ENCODE measurements around the gene GRID2. TPM values are rescaled to one million over a fixed set of nuclear protein-coding genes. Genes with fewer than 3 reads are reported as not detected.
A peak's percentile ranks its signal among the peaks of the same experiment; 100 is the strongest.

Gene GRID2
- total and polyA plus RNA-seq, 2 donors, result 0.63 to 26.1 TPM

GRCh38 chr4:93373893-93374860 lies 1070.4 kb downstream of the GRID2 start:
- H3K27ac ChIP-seq (ENCODE audit: low read depth), result no peak overlapping the region
- H3K36me3 ChIP-seq (ENCODE audit: insufficient read depth), result no peaks in the 10 kb centered on the region
- H3K4me1 ChIP-seq (ENCODE audit: insufficient read depth), result no peaks in the 10 kb centered on the region
- DNase-seq (ENCODE audit: extremely low spot score), result no peak
- 75% methylated on average over 4 of the region's 4 CpGs for WGBS
- no peak overlapping the region for H3K4me3 ChIP-seq (ENCODE audit: low read depth, low read length)

GRCh38 chr4:93384241-93384640 lies 1080.5 kb downstream of the GRID2 start:
- Histone ChIP-seq H3K4me3 (ENCODE audit: low read depth, low read length) (no peak overlapping the region), H3K4me1 (ENCODE audit: insufficient read depth) (no peaks in the 10 kb centered on the region), H3K27ac (ENCODE audit: low read depth) (no peak overlapping the region), H3K36me3 (ENCODE audit: insufficient read depth) (no peaks in the 10 kb centered on the region)
- WGBS, result 79% methylated on average over 2 of the region's 2 CpGs
- DNase-seq (ENCODE audit: extremely low spot score), result no peak

- 51% methylated on average over 2 of the region's 2 CpGs for WGBS
- Histone ChIP-seq H3K4me3 (ENCODE audit: low read depth, low read length) (no peak overlapping the region), H3K36me3 (ENCODE audit: insufficient read depth) (no peaks in the 10 kb centered on the region), H3K4me1 (ENCODE audit: insufficient read depth) (no peaks in the 10 kb centered on the region), H3K27ac (ENCODE audit: low read depth) (no peak overlapping the region)
- no peak for DNase-seq (ENCODE audit: extremely low spot score)
Measured at GRCh38 chr4:93384887-93385286, 1081.1 kb downstream of the GRID2 start.

GRCh38 chr4:93394545-93395081 lies 1090.8 kb downstream of the GRID2 start:
- no peak overlapping the region for H3K27ac ChIP-seq (ENCODE audit: low read depth)
- DNase-seq (ENCODE audit: extremely low spot score), result no peak
- no peak overlapping the region for H3K4me3 ChIP-seq (ENCODE audit: low read depth, low read length)
- no peaks in the 10 kb centered on the region for H3K36me3 ChIP-seq (ENCODE audit: insufficient read depth)
- 63% methylated on average over 2 of the region's 2 CpGs for WGBS
- no peaks in the 10 kb centered on the region for H3K4me1 ChIP-seq (ENCODE audit: insufficient read depth)

GRCh38 chr4:93396272-93396671 lies 1092.5 kb downstream of the GRID2 start:
- WGBS, result 96% methylated on average over 1 of the region's 1 CpG

GRCh38 chr4:93403571-93403970 lies 1099.8 kb downstream of the GRID2 start:
- 92% methylated on average over 1 of the region's 1 CpG for WGBS
- no peak overlapping the region for H3K27ac ChIP-seq (ENCODE audit: low read depth)
- H3K36me3 ChIP-seq (ENCODE audit: insufficient read depth), result no peaks in the 10 kb centered on the region
- no peak overlapping the region for H3K4me3 ChIP-seq (ENCODE audit: low read depth, low read length)
- no peaks in the 10 kb centered on the region for H3K4me1 ChIP-seq (ENCODE audit: insufficient read depth)
- no peak for DNase-seq (ENCODE audit: extremely low spot score)

More at GRCh38 chr4:93396272-93396671, 1092.5 kb downstream of the GRID2 start:
- H3K4me1 ChIP-seq (ENCODE audit: insufficient read depth), result no peaks in the 10 kb centered on the region
- no peak overlapping the region for H3K4me3 ChIP-seq (ENCODE audit: low read depth, low read length)
- no peak for DNase-seq (ENCODE audit: extremely low spot score)
- no peak overlapping the region for H3K27ac ChIP-seq (ENCODE audit: low read depth)
- H3K36me3 ChIP-seq (ENCODE audit: insufficient read depth), result no peaks in the 10 kb centered on the region

- DNase-seq (ENCODE audit: extremely low spot score), result no peak
- no peak overlapping the region for H3K27ac ChIP-seq (ENCODE audit: low read depth)
- no peak overlapping the region for H3K4me3 ChIP-seq (ENCODE audit: low read depth, low read length)
- no peaks in the 10 kb centered on the region for H3K36me3 ChIP-seq (ENCODE audit: insufficient read depth)
- H3K4me1 ChIP-seq (ENCODE audit: insufficient read depth), result no peaks in the 10 kb centered on the region
- WGBS, result 80% methylated on average over 5 of the region's 8 CpGs
Measured at GRCh38 chr4:93407493-93408275, 1103.9 kb downstream of the GRID2 start.

- DNase-seq (ENCODE audit: extremely low spot score), result no peak
- Histone ChIP-seq H3K4me3 (ENCODE audit: low read depth, low read length) (no peak overlapping the region), H3K27ac (ENCODE audit: low read depth) (no peak overlapping the region), H3K36me3 (ENCODE audit: insufficient read depth) (no peaks in the 10 kb centered on the region), H3K4me1 (ENCODE audit: insufficient read depth) (no peaks in the 10 kb centered on the region)
- WGBS, result 11% methylated on average over 1 of the region's 1 CpG
Measured at GRCh38 chr4:93409035-93409434, 1105.3 kb downstream of the GRID2 start.

GRCh38 chr4:93414041-93414550 lies 1110.3 kb downstream of the GRID2 start:
- H3K36me3 ChIP-seq (ENCODE audit: insufficient read depth), result no peaks in the 10 kb centered on the region
- no peak overlapping the region for H3K27ac ChIP-seq (ENCODE audit: low read depth)
- DNase-seq (ENCODE audit: extremely low spot score), result no peak
- no peaks in the 10 kb centered on the region for H3K4me1 ChIP-seq (ENCODE audit: insufficient read depth)
- no peak overlapping the region for H3K4me3 ChIP-seq (ENCODE audit: low read depth, low read length)
- WGBS, result 87% methylated on average over 1 of the region's 1 CpG

- Histone ChIP-seq H3K36me3 (ENCODE audit: insufficient read depth) (no peaks in the 10 kb centered on the region), H3K4me1 (ENCODE audit: insufficient read depth) (no peaks in the 10 kb centered on the region), H3K4me3 (ENCODE audit: low read depth, low read length) (no peak overlapping the region), H3K27ac (ENCODE audit: low read depth) (no peak overlapping the region)
- WGBS, result 47% methylated on average over 4 of the region's 4 CpGs
- DNase-seq (ENCODE audit: extremely low spot score), result peak; percentile 2
Measured at GRCh38 chr4:93416344-93417128, 1112.8 kb downstream of the GRID2 start.

GRCh38 chr4:93431371-93431770 lies 1127.6 kb downstream of the GRID2 start:
- no peak for DNase-seq (ENCODE audit: extremely low spot score)
- Histone ChIP-seq H3K36me3 (ENCODE audit: insufficient read depth) (no peaks in the 10 kb centered on the region), H3K4me1 (ENCODE audit: insufficient read depth) (no peaks in the 10 kb centered on the region), H3K27ac (ENCODE audit: low read depth) (no peak overlapping the region), H3K4me3 (ENCODE audit: low read depth, low read length) (no peak overlapping the region)

- H3K4me1 ChIP-seq (ENCODE audit: insufficient read depth), result no peaks in the 10 kb centered on the region
- no peaks in the 10 kb centered on the region for H3K36me3 ChIP-seq (ENCODE audit: insufficient read depth)
- DNase-seq (ENCODE audit: extremely low spot score), result no peak
- no peak overlapping the region for H3K4me3 ChIP-seq (ENCODE audit: low read depth, low read length)
- H3K27ac ChIP-seq (ENCODE audit: low read depth), result no peak overlapping the region
- 96% methylated on average over 3 of the region's 3 CpGs for WGBS
Measured at GRCh38 chr4:93433840-93434239, 1130.1 kb downstream of the GRID2 start.
